Stimulated activated CD4-positive, alpha-beta T cell treated with anti-CD3 and anti-CD28 coated beads, Interleukin-15, amount 100 ng/mL, for 48 hours (primary cell): ENCODE results near the gene DPY19L2.
"Not testable (repeated sequence)": the region's sequence is repeated elsewhere in the genome, so short reads cannot be mapped to it uniquely, and the experiment has no call there.

Experiments
- DNase-seq, 2 donors: peaks; one replicate each; pipeline ENCODE4 v3.0.0-alpha.2; 2020; ENCODE audit warnings: low read depth in 2 of 2

Gene DPY19L2

GRCh38 chr12:63663005-63663404 lies 5.3 kb downstream of the DPY19L2 start:
- DNase-seq: not testable (repeated sequence)

- DNase-seq: not testable (repeated sequence)
Measured at GRCh38 chr12:63658501-63658900, 9.8 kb downstream of the DPY19L2 start.

GRCh38 chr12:63656407-63656806 lies 11.9 kb downstream of the DPY19L2 start:
- not testable (repeated sequence) for DNase-seq

GRCh38 chr12:63655543-63656257 lies 12.6 kb downstream of the DPY19L2 start:
- not testable (repeated sequence) for DNase-seq

GRCh38 chr12:63654481-63654880 lies 13.8 kb downstream of the DPY19L2 start:
- not testable (repeated sequence) for DNase-seq

GRCh38 chr12:63649517-63649916 lies 18.8 kb downstream of the DPY19L2 start:
- DNase-seq: not testable (repeated sequence)

- not testable (repeated sequence) for DNase-seq
Measured at GRCh38 chr12:63643381-63644140, 24.7 kb downstream of the DPY19L2 start.

GRCh38 chr12:63624258-63624657 lies 44.0 kb downstream of the DPY19L2 start:
- not testable (repeated sequence) for DNase-seq

GRCh38 chr12:63615544-63615943 lies 52.7 kb downstream of the DPY19L2 start:
- DNase-seq: not testable (repeated sequence)

- not testable (repeated sequence) for DNase-seq
Measured at GRCh38 chr12:63611285-63611684, 57.0 kb downstream of the DPY19L2 start.

- not testable (repeated sequence) for DNase-seq
Measured at GRCh38 chr12:63609281-63609680, 59.0 kb downstream of the DPY19L2 start.

GRCh38 chr12:63604985-63605384 lies 63.3 kb downstream of the DPY19L2 start:
- not testable (repeated sequence) for DNase-seq

- DNase-seq: not testable (repeated sequence)
Measured at GRCh38 chr12:63594828-63595227, 73.5 kb downstream of the DPY19L2 start.

GRCh38 chr12:63584426-63584825 lies 83.9 kb downstream of the DPY19L2 start:
- not testable (repeated sequence) for DNase-seq

- DNase-seq: not testable (repeated sequence)
Measured at GRCh38 chr12:63583289-63583688, 85.0 kb downstream of the DPY19L2 start.

GRCh38 chr12:63577631-63578030 lies 90.7 kb downstream of the DPY19L2 start:
- DNase-seq: not testable (repeated sequence)

GRCh38 chr12:63572038-63572437 lies 96.3 kb downstream of the DPY19L2 start:
- DNase-seq: not testable (repeated sequence)

GRCh38 chr12:63558445-63558844 lies 109.8 kb downstream of the DPY19L2 start:
- DNase-seq: not testable (repeated sequence)

- not testable (repeated sequence) for DNase-seq
Measured at GRCh38 chr12:63551397-63551796, 116.9 kb downstream of the DPY19L2 start.

- DNase-seq: not testable (repeated sequence)
Measured at GRCh38 chr12:63549034-63549433, 119.3 kb downstream of the DPY19L2 start.

GRCh38 chr12:63545298-63545916 lies 122.9 kb downstream of the DPY19L2 start:
- not testable (repeated sequence) for DNase-seq

GRCh38 chr12:63538656-63539055 lies 129.6 kb downstream of the DPY19L2 start:
- not testable (repeated sequence) for DNase-seq
